ENCODE measurements around the gene KDM1A.
A peak's percentile ranks its signal among the peaks of the same experiment; 100 is the strongest.

The KDM1A gene

DNA sequence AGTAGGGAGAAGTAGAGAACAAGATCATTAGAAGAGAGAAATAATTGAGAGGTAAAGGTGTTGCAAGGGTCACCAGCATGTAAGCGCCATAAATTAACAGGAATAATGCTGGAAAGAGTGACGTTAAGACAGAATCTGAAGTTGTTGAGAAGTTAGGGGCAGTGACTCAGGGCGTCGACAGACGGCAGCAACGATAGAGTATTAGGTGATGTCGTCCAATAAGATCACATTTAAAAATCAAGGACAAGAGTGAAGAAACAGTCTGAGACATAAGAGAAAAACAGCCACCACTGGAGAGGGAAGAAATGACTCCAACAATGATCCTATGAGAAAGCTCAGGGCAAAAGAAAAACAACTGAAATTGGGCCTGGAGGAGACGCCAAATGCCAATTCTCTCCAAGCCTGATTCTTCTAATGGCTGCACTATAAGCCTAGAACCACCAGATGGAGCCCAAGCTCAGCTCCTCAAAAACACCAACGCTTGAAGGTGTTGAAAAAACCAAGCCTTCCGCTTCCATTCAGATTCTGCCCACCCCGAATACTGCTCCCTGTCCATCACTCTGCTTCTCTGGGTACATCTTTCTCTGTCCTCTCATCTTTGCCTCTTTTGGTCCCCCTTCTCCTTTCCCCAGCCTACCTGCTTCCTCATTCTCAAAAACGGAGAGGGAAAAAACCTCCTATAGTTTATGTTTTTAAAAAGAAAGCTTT, 79.3 kb downstream of the KDM1A start (continued):
- no peak for TF ChIP-seq ZNF777 (tag by site-specific recombination; IDR thresholded peaks at IDR 0.05; ENCODE audit: borderline replicate concordance)
- TF ChIP-seq, protein P1, sequence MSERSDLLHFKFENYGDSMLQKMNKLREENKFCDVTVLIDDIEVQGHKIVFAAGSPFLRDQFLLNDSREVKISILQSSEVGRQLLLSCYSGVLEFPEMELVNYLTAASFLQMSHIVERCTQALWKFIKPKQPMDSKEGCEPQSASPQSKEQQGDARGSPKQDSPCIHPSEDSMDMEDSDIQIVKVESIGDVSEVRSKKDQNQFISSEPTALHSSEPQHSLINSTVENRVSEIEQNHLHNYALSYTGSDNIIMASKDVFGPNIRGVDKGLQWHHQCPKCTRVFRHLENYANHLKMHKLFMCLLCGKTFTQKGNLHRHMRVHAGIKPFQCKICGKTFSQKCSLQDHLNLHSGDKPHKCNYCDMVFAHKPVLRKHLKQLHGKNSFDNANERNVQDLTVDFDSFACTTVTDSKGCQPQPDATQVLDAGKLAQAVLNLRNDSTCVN (tag by site-specific recombination; optimal IDR thresholded peaks at IDR 0.05), result no peak
- TF ChIP-seq ZSCAN23 (tag by site-specific recombination; IDR thresholded peaks at IDR 0.05), result no peak
- TF ChIP-seq, protein P2, sequence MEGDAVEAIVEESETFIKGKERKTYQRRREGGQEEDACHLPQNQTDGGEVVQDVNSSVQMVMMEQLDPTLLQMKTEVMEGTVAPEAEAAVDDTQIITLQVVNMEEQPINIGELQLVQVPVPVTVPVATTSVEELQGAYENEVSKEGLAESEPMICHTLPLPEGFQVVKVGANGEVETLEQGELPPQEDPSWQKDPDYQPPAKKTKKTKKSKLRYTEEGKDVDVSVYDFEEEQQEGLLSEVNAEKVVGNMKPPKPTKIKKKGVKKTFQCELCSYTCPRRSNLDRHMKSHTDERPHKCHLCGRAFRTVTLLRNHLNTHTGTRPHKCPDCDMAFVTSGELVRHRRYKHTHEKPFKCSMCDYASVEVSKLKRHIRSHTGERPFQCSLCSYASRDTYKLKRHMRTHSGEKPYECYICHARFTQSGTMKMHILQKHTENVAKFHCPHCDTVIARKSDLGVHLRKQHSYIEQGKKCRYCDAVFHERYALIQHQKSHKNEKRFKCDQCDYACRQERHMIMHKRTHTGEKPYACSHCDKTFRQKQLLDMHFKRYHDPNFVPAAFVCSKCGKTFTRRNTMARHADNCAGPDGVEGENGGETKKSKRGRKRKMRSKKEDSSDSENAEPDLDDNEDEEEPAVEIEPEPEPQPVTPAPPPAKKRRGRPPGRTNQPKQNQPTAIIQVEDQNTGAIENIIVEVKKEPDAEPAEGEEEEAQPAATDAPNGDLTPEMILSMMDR (tag by site-specific recombination; IDR thresholded peaks at IDR 0.05), result peak; percentile 77
- TF ChIP-seq SP3 (tag by site-specific recombination; IDR thresholded peaks at IDR 0.05), result no peak
- TF ChIP-seq ZNF184 (tag by site-specific recombination; IDR thresholded peaks at IDR 0.05), result no peak
- no peak for TF ChIP-seq MYNN (tag by site-specific recombination; IDR thresholded peaks at IDR 0.05; ENCODE audit: borderline replicate concordance)
- no peak for TF ChIP-seq ZNF621 (tag by site-specific recombination; IDR thresholded peaks at IDR 0.05)
- TF ChIP-seq, protein P3, sequence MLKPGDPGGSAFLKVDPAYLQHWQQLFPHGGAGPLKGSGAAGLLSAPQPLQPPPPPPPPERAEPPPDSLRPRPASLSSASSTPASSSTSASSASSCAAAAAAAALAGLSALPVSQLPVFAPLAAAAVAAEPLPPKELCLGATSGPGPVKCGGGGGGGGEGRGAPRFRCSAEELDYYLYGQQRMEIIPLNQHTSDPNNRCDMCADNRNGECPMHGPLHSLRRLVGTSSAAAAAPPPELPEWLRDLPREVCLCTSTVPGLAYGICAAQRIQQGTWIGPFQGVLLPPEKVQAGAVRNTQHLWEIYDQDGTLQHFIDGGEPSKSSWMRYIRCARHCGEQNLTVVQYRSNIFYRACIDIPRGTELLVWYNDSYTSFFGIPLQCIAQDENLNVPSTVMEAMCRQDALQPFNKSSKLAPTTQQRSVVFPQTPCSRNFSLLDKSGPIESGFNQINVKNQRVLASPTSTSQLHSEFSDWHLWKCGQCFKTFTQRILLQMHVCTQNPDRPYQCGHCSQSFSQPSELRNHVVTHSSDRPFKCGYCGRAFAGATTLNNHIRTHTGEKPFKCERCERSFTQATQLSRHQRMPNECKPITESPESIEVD (tag by site-specific recombination; IDR thresholded peaks at IDR 0.05), result no peak
- TF ChIP-seq, protein P4, sequence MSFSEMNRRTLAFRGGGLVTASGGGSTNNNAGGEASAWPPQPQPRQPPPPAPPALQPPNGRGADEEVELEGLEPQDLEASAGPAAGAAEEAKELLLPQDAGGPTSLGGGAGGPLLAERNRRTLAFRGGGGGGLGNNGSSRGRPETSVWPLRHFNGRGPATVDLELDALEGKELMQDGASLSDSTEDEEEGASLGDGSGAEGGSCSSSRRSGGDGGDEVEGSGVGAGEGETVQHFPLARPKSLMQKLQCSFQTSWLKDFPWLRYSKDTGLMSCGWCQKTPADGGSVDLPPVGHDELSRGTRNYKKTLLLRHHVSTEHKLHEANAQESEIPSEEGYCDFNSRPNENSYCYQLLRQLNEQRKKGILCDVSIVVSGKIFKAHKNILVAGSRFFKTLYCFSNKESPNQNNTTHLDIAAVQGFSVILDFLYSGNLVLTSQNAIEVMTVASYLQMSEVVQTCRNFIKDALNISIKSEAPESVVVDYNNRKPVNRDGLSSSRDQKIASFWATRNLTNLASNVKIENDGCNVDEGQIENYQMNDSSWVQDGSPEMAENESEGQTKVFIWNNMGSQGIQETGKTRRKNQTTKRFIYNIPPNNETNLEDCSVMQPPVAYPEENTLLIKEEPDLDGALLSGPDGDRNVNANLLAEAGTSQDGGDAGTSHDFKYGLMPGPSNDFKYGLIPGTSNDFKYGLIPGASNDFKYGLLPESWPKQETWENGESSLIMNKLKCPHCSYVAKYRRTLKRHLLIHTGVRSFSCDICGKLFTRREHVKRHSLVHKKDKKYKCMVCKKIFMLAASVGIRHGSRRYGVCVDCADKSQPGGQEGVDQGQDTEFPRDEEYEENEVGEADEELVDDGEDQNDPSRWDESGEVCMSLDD (tag by site-specific recombination; IDR thresholded peaks at IDR 0.05), result no peak
- TF ChIP-seq ZBTB8A (tag by site-specific recombination; IDR thresholded peaks at IDR 0.05), result no peak
- TF ChIP-seq OSR2 (tag by site-specific recombination; IDR thresholded peaks at IDR 0.05), result peak; percentile 38; the same call in 1 of the 2 replicates
- TF ChIP-seq, protein P5, sequence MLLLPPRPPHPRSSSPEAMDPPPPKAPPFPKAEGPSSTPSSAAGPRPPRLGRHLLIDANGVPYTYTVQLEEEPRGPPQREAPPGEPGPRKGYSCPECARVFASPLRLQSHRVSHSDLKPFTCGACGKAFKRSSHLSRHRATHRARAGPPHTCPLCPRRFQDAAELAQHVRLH (tag by site-specific recombination; IDR thresholded peaks at IDR 0.05), result no peak
- TF ChIP-seq YY1 (tag by site-specific recombination; IDR thresholded peaks at IDR 0.05), result no peak
- TF ChIP-seq KLF16 (tag by site-specific recombination; IDR thresholded peaks at IDR 0.05), result 0 out of 2 replicates have a peak, but pooled peaks have one; percentile 13
- TF ChIP-seq ZNF335 (tag by site-specific recombination; conservative IDR thresholded peaks at IDR 0.05), result no peak
- no peak for TF ChIP-seq ZNF174 (tag by site-specific recombination; IDR thresholded peaks at IDR 0.05)
- peak; percentile 94 for TF ChIP-seq ZNF654 (tag by site-specific recombination; IDR thresholded peaks at IDR 0.05; ENCODE audit: low read depth)
- no peak for TF ChIP-seq ZIC2 (tag by site-specific recombination; IDR thresholded peaks at IDR 0.05)
- TF ChIP-seq ZFP69B (tag by site-specific recombination; IDR thresholded peaks at IDR 0.05), result peak; percentile 79
- TF ChIP-seq, protein P6, sequence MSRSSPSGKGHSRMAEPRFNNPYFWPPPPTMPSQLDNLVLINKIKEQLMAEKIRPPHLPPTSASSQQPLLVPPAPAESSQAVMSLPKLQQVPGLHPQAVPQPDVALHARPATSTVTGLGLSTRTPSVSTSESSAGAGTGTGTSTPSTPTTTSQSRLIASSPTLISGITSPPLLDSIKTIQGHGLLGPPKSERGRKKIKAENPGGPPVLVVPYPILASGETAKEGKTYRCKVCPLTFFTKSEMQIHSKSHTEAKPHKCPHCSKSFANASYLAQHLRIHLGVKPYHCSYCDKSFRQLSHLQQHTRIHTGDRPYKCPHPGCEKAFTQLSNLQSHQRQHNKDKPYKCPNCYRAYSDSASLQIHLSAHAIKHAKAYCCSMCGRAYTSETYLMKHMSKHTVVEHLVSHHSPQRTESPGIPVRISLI (tag by site-specific recombination; IDR thresholded peaks at IDR 0.05), result peak; percentile 97
- no peak for TF ChIP-seq ZNF354C (tag by site-specific recombination; IDR thresholded peaks at IDR 0.05; ENCODE audit: borderline replicate concordance, low read depth)
- TF ChIP-seq ZEB2 (tag by site-specific recombination; IDR thresholded peaks at IDR 0.05), result 0 out of 2 replicates have a peak, but pooled peaks have one; percentile 63
- TF ChIP-seq ZNF214 (tag by site-specific recombination; IDR thresholded peaks at IDR 0.05; ENCODE audit: borderline replicate concordance), result no peak
- no peak for TF ChIP-seq ZNF624 (tag by site-specific recombination; IDR thresholded peaks at IDR 0.05)
- TF ChIP-seq ZNF549 (tag by site-specific recombination; IDR thresholded peaks at IDR 0.05), result no peak
- 0 out of 2 replicates have a peak, but pooled peaks have one; percentile 22 for TF ChIP-seq TRIM28 (IDR thresholded peaks at IDR 0.05; ENCODE audit: borderline replicate concordance, low read length)
- TF ChIP-seq KLF9 (tag by site-specific recombination; IDR thresholded peaks at IDR 0.05; ENCODE audit: low read depth), result no peak
- TF ChIP-seq, protein P7, sequence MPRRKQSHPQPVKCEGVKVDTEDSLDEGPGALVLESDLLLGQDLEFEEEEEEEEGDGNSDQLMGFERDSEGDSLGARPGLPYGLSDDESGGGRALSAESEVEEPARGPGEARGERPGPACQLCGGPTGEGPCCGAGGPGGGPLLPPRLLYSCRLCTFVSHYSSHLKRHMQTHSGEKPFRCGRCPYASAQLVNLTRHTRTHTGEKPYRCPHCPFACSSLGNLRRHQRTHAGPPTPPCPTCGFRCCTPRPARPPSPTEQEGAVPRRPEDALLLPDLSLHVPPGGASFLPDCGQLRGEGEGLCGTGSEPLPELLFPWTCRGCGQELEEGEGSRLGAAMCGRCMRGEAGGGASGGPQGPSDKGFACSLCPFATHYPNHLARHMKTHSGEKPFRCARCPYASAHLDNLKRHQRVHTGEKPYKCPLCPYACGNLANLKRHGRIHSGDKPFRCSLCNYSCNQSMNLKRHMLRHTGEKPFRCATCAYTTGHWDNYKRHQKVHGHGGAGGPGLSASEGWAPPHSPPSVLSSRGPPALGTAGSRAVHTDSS (tag by site-specific recombination; IDR thresholded peaks at IDR 0.05), result no peak
- TF ChIP-seq ZNF366 (tag by site-specific recombination; conservative IDR thresholded peaks at IDR 0.05), result peak; percentile 79

Data from HEK293 (cell line).